GM12878 (cell line): ENCODE results near the gene ZNF280C. TPM values are rescaled to one million over a fixed set of nuclear protein-coding genes. Genes with fewer than 3 reads are reported as not detected.

Source experiments
- ATAC-seq: fragments of 200-7000 bp; cut with Tn5 transposase; 3 replicates; pipeline ENCODE4 v1.9.1; 2020; ENCODE audit warnings: mild to moderate bottlenecking, moderate library complexity
- BruUV-seq: library from RNA; stranded (reverse); fragments of 400-500 nt; replicated peaks from 2 replicates; lab custom pipeline; 2021; lab: Mats Ljungman, UMichigan
- CTCF ChIA-PET: fragments of 300-600 bp; sonication (Branson Sonifier 250); formaldehyde crosslinking; extraction: SDS; loops from one replicate; lab custom pipeline; 2021; ENCODE audit warnings: inconsistent platforms; lab: Yijun Ruan, JAX
- POLR2A ChIA-PET: fragments of 350-600 bp; formaldehyde crosslinking; extraction: SDS; loops from one replicate; lab custom pipeline; 2021; ENCODE audit warnings: inconsistent platforms; lab: Charles Lee
- RAD21 ChIA-PET: fragments of 300-600 bp; sonication (Branson Sonifier 250); formaldehyde crosslinking; loops from one replicate; lab custom pipeline; 2023; ENCODE audit warnings: antibody characterized with exemption; ENCODE audit not compliant: unreplicated experiment; lab: Charles Lee
- SMC1A ChIA-PET: fragments of 300-600 bp; sonication (Branson Sonifier 250); formaldehyde crosslinking; loops from one replicate; lab custom pipeline; 2023; ENCODE audit not compliant: unreplicated experiment, uncharacterized antibody; lab: Charles Lee
- DNase-seq: peaks from one replicate; pipeline ENCODE4 v3.0.0-alpha.2; 2011; ENCODE audit warnings: low read depth, low spot score
- FAIRE-seq: peaks from 3 replicates; lab custom pipeline; 2011; peaks lifted over from hg19 to GRCh38; lab: Jason Lieb, UNC
- H2AFZ ChIP-seq: 2 replicates; pipeline ENCODE4 v1.6.0; 2011; ENCODE audit warnings: low read depth, low read length, control low read depth; ENCODE audit not compliant: control insufficient read depth
- H3K27ac ChIP-seq: 2 replicates; pipeline ENCODE4 v1.5.1; 2011; ENCODE audit warnings: control low read depth; ENCODE audit not compliant: control insufficient read depth, insufficient read depth
- H3K27me3 ChIP-seq, 2 experiments: replicated peaks in 1 of 2; 2 replicates each; pipeline versions ENCODE4 v1.6.0 to v1.6.1; 2011; ENCODE audit warnings: low read length in 1 of 2; ENCODE audit not compliant: control insufficient read depth in 2 of 2, insufficient read depth in 2 of 2
- H3K36me3 ChIP-seq, 2 experiments: 2 replicates each; pipeline ENCODE4 v1.5.1; 2011; ENCODE audit warnings: low read length in 1 of 2; ENCODE audit not compliant: control insufficient read depth in 2 of 2, insufficient read depth in 2 of 2
- H3K4me1 ChIP-seq: 2 replicates; pipeline ENCODE4 v1.6.1; 2011; ENCODE audit warnings: mild to moderate bottlenecking, low read length, moderate library complexity, mixed read lengths; ENCODE audit not compliant: control insufficient read depth, insufficient read depth
- H3K4me2 ChIP-seq: 2 replicates; pipeline ENCODE4 v1.6.0; 2011; ENCODE audit warnings: control low read depth; ENCODE audit not compliant: control insufficient read depth, insufficient read depth
- H3K4me3 ChIP-seq: fragments of 200-600 bp; sonication (generic); 2 replicates; pipeline ENCODE4 v1.5.1; 2016
- H3K79me2 ChIP-seq: 2 replicates; pipeline ENCODE4 v1.6.0; 2011; ENCODE audit warnings: low read length; ENCODE audit not compliant: control insufficient read depth, insufficient read depth
- H3K9ac ChIP-seq: 2 replicates; pipeline ENCODE4 v1.8.0; 2011; ENCODE audit warnings: low read length, control low read depth, mixed read lengths; ENCODE audit not compliant: control insufficient read depth, insufficient read depth
- H3K9me3 ChIP-seq: replicated peaks from 3 replicates; pipeline ENCODE4 v1.5.1; 2011; ENCODE audit warnings: mild to moderate bottlenecking, low read length; ENCODE audit not compliant: control insufficient read depth, insufficient read depth
- H4K20me1 ChIP-seq: 2 replicates; pipeline ENCODE4 v1.6.0; 2011; ENCODE audit not compliant: control insufficient read depth, insufficient read depth
- ATF7 ChIP-seq: fragments of 450-650 bp; IDR thresholded peaks from 2 replicates; pipeline ENCODE4 v1.6.1; 2016; ENCODE audit warnings: low read depth, mild to moderate bottlenecking
- CHD2 ChIP-seq: IDR thresholded peaks from 2 replicates; pipeline ENCODE4 v1.6.1; 2011; ENCODE audit warnings: low read depth, low read length, improper control_type of control experiment, borderline replicate concordance
- FOXK2 ChIP-seq: fragments of 450-650 bp; IDR thresholded peaks from 2 replicates; pipeline ENCODE4 v1.6.1; 2017; ENCODE audit warnings: mild to moderate bottlenecking, moderate library complexity
- KAT2A ChIP-seq: conservative IDR thresholded peaks from 2 replicates; pipeline ENCODE4 v1.6.1; 2011; ENCODE audit warnings: low read depth, low read length; ENCODE audit not compliant: control insufficient read depth
- MEF2A ChIP-seq: IDR thresholded peaks from 2 replicates; pipeline ENCODE4 v1.6.1; 2011; ENCODE audit warnings: low read depth, mild to moderate bottlenecking, low read length, moderate library complexity; ENCODE audit not compliant: insufficient read depth
- MEF2B ChIP-seq: fragments of 450-650 bp; IDR thresholded peaks from 2 replicates; pipeline ENCODE4 v1.6.1; 2018; ENCODE audit warnings: mild to moderate bottlenecking, moderate library complexity; ENCODE audit not compliant: partially characterized antibody, poor library complexity, severe bottlenecking
- MTA2 ChIP-seq: fragments of 450-650 bp; IDR thresholded peaks from 2 replicates; pipeline ENCODE4 v1.6.1; 2016; ENCODE audit warnings: low read depth, mild to moderate bottlenecking, moderate library complexity
- PBX3 ChIP-seq: IDR thresholded peaks from 2 replicates; pipeline ENCODE4 v1.6.1; 2011; ENCODE audit warnings: mild to moderate bottlenecking, low read depth, low read length, moderate library complexity; ENCODE audit not compliant: insufficient replicate concordance
- POLR2A ChIP-seq: IDR thresholded peaks from 2 replicates; pipeline ENCODE4 v1.6.1; 2011; ENCODE audit warnings: low read depth, mild to moderate bottlenecking, low read length
- RCOR1 ChIP-seq: conservative IDR thresholded peaks from 2 replicates; pipeline ENCODE4 v1.6.1; 2012; ENCODE audit warnings: low read depth, low read length, improper control_type of control experiment
- RUNX3 ChIP-seq: IDR thresholded peaks from 2 replicates; pipeline ENCODE4 v1.6.1; 2012; ENCODE audit warnings: low read length, inconsistent platforms
- SPI1 ChIP-seq: IDR thresholded peaks from 2 replicates; pipeline ENCODE4 v1.6.1; 2011; ENCODE audit warnings: low read depth, mild to moderate bottlenecking, low read length, moderate library complexity, borderline replicate concordance; ENCODE audit not compliant: insufficient read depth
- SRF ChIP-seq, 2 experiments: IDR thresholded peaks; 2 replicates each; pipeline ENCODE4 v1.6.1; 2011; ENCODE audit warnings: low read depth in 2 of 2, low read length in 2 of 2, mild to moderate bottlenecking in 1 of 2, moderate library complexity in 1 of 2
- WGBS: methylation state at CpG from one replicate; pipeline ENCODE4 v1.1.6; 2016; ENCODE audit warnings: low lambda C conversion rate; ENCODE audit not compliant: insufficient replicate concordance, insufficient coverage; ENCODE audit errors: missing lambda C conversion rate; 5-methylcytosine and 5-hydroxymethylcytosine counted together
- in situ Hi-C: fragments of 300-500 bp; cut with MboI; formaldehyde crosslinking; loops from 9 replicates; pipeline ENCODE4 v1.14.3; 2018; ENCODE audit warnings: mixed read lengths
- intact Hi-C: fragments of 100-400 bp; cut with micrococcal nuclease; formaldehyde crosslinking; loops from one replicate; pipeline ENCODE4 v1.14.2; 2022; ENCODE audit not compliant: unreplicated experiment
- polyA plus RNA-seq, 11 experiments: library from polyadenylated mRNA; depleted of rRNA in 4 of 11; unstranded in 6 of 11; stranded (reverse) in 5 of 11; fragments of >200 nt; fragmentation: Nextera tagmentation in 4 of 11; fragmentation: Illumina TruSeq in 1 of 11; extraction: Ambion mirVana in 4 of 11; extraction: Trizol in 1 of 11; gene quantifications; 1 replicate in 1 of 11; 2 replicates in 10 of 11; pipeline versions ENCODE4 v1.2.1 to v1.2.3, GENCODE V29; 2011 to 2016; ENCODE audit warnings: inconsistent platforms in 2 of 11, missing spikeins in 2 of 11, low read depth in 1 of 11
- total RNA-seq, 4 experiments: library from RNA; depleted of rRNA in 3 of 4; stranded (reverse); fragments of >200 nt in 3 of 4; fragmentation: Illumina TruSeq in 1 of 4; extraction: Trizol in 1 of 4; gene quantifications; 2 replicates each; pipeline versions ENCODE4 v1.2.1 to v1.2.3, GENCODE V29; 2013 to 2021
- TF ChIP-seq, protein P1 (sequence below): fragments of 450-650 bp; IDR thresholded peaks from 2 replicates; pipeline ENCODE4 v1.6.1; 2018; ENCODE audit warnings: mild to moderate bottlenecking, low read depth, moderate library complexity; ENCODE audit not compliant: partially characterized antibody
- TF ChIP-seq, protein P2 (sequence below): fragments of 450-650 bp; formaldehyde crosslinking; IDR thresholded peaks from 2 replicates; pipeline ENCODE4 v1.4.0; 2022; ENCODE audit warnings: mild to moderate bottlenecking, moderate library complexity

The ZNF280C gene
- total and polyA plus RNA-seq, 10 of the 15 experiments (the other 5 are each of a cell fraction or from before 2014, with no cell fraction given) = 0.82 to 8.8 (median 5.7) TPM

GRCh38 chrX:130173190-130173895 is 95.4 kb downstream of the ZNF280C start:
- CTCF ChIA-PET = interaction anchor here (1.4 to 5.7 kb wide), 5 partner anchors 13 to 95 kb away, joined by 5 to 30 read pairs (median 7); no protein-coding TSS in a partner anchor
- TF ChIP-seq RCOR1 = no peak
- no peak for TF ChIP-seq KAT2A
- TF ChIP-seq MEF2A = peak; percentile 62; the same call in 1 of the 2 replicates
- TF ChIP-seq, protein P1, sequence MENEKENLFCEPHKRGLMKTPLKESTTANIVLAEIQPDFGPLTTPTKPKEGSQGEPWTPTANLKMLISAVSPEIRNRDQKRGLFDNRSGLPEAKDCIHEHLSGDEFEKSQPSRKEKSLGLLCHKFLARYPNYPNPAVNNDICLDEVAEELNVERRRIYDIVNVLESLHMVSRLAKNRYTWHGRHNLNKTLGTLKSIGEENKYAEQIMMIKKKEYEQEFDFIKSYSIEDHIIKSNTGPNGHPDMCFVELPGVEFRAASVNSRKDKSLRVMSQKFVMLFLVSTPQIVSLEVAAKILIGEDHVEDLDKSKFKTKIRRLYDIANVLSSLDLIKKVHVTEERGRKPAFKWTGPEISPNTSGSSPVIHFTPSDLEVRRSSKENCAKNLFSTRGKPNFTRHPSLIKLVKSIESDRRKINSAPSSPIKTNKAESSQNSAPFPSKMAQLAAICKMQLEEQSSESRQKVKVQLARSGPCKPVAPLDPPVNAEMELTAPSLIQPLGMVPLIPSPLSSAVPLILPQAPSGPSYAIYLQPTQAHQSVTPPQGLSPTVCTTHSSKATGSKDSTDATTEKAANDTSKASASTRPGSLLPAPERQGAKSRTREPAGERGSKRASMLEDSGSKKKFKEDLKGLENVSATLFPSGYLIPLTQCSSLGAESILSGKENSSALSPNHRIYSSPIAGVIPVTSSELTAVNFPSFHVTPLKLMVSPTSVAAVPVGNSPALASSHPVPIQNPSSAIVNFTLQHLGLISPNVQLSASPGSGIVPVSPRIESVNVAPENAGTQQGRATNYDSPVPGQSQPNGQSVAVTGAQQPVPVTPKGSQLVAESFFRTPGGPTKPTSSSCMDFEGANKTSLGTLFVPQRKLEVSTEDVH = no peak
- no peak for TF ChIP-seq FOXK2
- TF ChIP-seq POLR2A = peak; percentile 71
- peak; percentile 48 for TF ChIP-seq MEF2B
- TF ChIP-seq CHD2 = 0 out of 2 replicates have a peak, but pooled peaks have one; percentile 5
- TF ChIP-seq RUNX3 = peak; percentile 76
- TF ChIP-seq MTA2 = 0 out of 2 replicates have a peak, but pooled peaks have one; percentile 10
- TF ChIP-seq ATF7 = 0 out of 2 replicates have a peak, but pooled peaks have one; percentile 30
- peak; percentile 39; the same call in 1 of the 2 replicates for TF ChIP-seq SPI1
- TF ChIP-seq, protein P2, sequence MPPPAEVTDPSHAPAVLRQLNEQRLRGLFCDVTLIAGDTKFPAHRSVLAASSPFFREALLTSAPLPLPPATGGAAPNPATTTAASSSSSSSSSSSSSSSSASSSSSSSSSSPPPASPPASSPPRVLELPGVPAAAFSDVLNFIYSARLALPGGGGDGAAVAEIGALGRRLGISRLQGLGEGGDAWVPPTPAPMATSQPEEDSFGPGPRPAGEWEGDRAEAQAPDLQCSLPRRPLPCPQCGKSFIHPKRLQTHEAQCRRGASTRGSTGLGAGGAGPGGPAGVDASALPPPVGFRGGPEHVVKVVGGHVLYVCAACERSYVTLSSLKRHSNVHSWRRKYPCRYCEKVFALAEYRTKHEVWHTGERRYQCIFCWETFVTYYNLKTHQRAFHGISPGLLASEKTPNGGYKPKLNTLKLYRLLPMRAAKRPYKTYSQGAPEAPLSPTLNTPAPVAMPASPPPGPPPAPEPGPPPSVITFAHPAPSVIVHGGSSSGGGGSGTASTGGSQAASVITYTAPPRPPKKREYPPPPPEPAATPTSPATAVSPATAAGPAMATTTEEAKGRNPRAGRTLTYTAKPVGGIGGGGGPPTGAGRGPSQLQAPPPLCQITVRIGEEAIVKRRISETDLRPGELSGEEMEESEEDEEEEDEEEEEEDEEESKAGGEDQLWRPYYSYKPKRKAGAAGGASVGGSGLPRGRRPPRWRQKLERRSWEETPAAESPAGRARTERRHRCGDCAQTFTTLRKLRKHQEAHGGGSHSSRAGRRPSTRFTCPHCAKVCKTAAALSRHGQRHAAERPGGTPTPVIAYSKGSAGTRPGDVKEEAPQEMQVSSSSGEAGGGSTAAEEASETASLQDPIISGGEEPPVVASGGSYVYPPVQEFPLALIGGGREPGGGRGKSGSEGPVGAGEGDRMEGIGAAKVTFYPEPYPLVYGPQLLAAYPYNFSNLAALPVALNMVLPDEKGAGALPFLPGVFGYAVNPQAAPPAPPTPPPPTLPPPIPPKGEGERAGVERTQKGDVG = no peak
- peak; percentile 61 for TF ChIP-seq PBX3
- 0 out of 4 replicates have a peak, but pooled peaks of 1 of the 2 experiments have one; percentile 76 for TF ChIP-seq SRF (IDR thresholded peaks at IDR 0.05; ENCODE audit: low read depth in 2 of 2, low read length in 2 of 2)

More at GRCh38 chrX:130173190-130173895, 95.4 kb downstream of the ZNF280C start:
- DNase-seq = peak; percentile 56
- ChIA-PET RAD21 (interaction anchor here (0.8 to 3.1 kb wide), 7 partner anchors 14 to 243 kb away, joined by 3 to 13 read pairs (median 4); no protein-coding TSS in a partner anchor), POLR2A (interaction anchor here (0.6 to 2.0 kb wide), 9 partner anchors 8 to 392 kb away, joined by 3 to 18 read pairs (median 4); partner anchors contain the start of gene AIFM1), SMC1A (interaction anchor here (0.6 to 2.1 kb wide), 6 partner anchors 12 to 288 kb away, joined by 3 to 10 read pairs (median 6); no protein-coding TSS in a partner anchor)
- Histone ChIP-seq H4K20me1 (no peaks in the 10 kb centered on the region), H3K79me2 (peaks cover 54% of the 10 kb centered on the region), H2AFZ (peak overlapping the region; percentile 33), H3K27ac (peak overlapping the region; percentile 84), H3K27me3 (no peaks in the 10 kb centered on the region), H3K9ac (peak overlapping the region; percentile 75), H3K4me2 (peak overlapping the region; percentile 78), H3K4me3 (peak overlapping the region; percentile 80), H3K36me3 (no peaks in the 10 kb centered on the region), H3K4me1 (peaks cover 17% of the 10 kb centered on the region), H3K9me3 (no peaks in the 10 kb centered on the region)
- WGBS = 13% methylated on average over 7 of the region's 7 CpGs
- FAIRE-seq = peak; percentile 72
- BruUV-seq = TSS peak; percentile 58
- ATAC-seq = peak; percentile 54
- in situ Hi-C loops = loop anchor here (10.0 kb wide), 1 partner anchor 89 kb away; no protein-coding TSS in a partner anchor
- intact Hi-C loops = loop anchor here (5.0 to 10.0 kb wide), 4 partner anchors 51 to 399 kb away; partner anchors contain the start of gene SASH3
